ENCODE results near the gene ATP6V1A. TPM values are rescaled to one million over a fixed set of nuclear protein-coding genes. Genes with fewer than 3 reads are reported as not detected.

Gene ATP6V1A
- total and polyA plus RNA-seq, 12 donors, result 7.1 to 40.8 (median 18.6) TPM

- H3K36me3 ChIP-seq, result no peaks in the 10 kb centered on the region
- no peak overlapping the region for H3K27ac ChIP-seq
- no peak for DNase-seq
- no peak for ATAC-seq
- peaks cover 0 to 5% (median 0%) of the 10 kb centered on the region in 9 donors for H3K4me1 ChIP-seq
- H3K4me3 ChIP-seq, result no peak overlapping the region
- intact Hi-C loops (cut with DNase I), result no loop called here
- no peak for TF ChIP-seq CTCF (IDR thresholded peaks at IDR 0.05)
- no peaks in the 10 kb centered on the region for H3K27me3 ChIP-seq
- no peaks in the 10 kb centered on the region for H3K9me3 ChIP-seq
- WGBS, 2 donors, result 65 to 66% methylated on average over 2 of the region's 2 CpGs
Observed at GRCh38 chr3:113825090-113825489, 78.3 kb downstream of the ATP6V1A start.

DNA sequence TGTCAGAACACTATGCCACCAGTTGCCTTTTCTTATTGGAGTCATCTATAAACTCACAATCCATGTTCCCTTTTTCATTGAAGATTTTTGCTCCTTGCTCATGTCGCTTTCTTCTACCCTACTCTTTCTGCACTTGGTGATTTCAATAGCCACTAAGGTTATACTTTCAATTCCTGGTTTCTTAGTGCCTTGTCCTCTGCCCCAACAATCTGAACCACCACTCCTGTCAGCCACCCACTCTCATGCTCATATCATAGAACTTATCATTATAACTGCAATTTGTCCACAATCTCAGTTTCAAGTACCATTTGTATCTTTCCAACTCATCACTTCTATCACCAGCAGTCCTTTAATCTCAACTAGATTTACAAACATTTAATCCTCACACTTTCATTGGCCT is 81.8 kb downstream of the ATP6V1A start:
- Histone ChIP-seq H3K27ac (no peak overlapping the region), H3K4me1 (peaks cover 0 to 16% (median 0%) of the 10 kb centered on the region in 9 donors), H3K9me3 (peaks cover 0 to 19% (median 5%) of the 10 kb centered on the region in 11 donors), H3K36me3 (no peaks in the 10 kb centered on the region), H3K4me3 (no peak overlapping the region), H3K27me3 (no peaks in the 10 kb centered on the region)
- TF ChIP-seq CTCF (IDR thresholded peaks at IDR 0.05), result no peak
- no peak for DNase-seq
- ATAC-seq, result no peak
- intact Hi-C loops (cut with DNase I), result no loop called here
- WGBS, 2 donors, result 87 to 93% methylated on average over 1 of the region's 1 CpG

- Histone ChIP-seq H3K9me3 (peaks cover 0 to 19% (median 5%) of the 10 kb centered on the region in 11 donors), H3K27me3 (no peaks in the 10 kb centered on the region), H3K36me3 (no peaks in the 10 kb centered on the region), H3K27ac (peak overlapping the region in 1 of 10 donors; percentile 61), H3K4me3 (no peak overlapping the region), H3K4me1 (peaks cover 0 to 16% (median 0%) of the 10 kb centered on the region in 9 donors)
- ATAC-seq (no peak), DNase-seq (no peak)
- no peak for TF ChIP-seq CTCF (IDR thresholded peaks at IDR 0.05)
- intact Hi-C loops (cut with DNase I), result loop anchor here in 3 of 10 donors (10.0 kb wide), 3 partner anchors 85 to 325 kb away; no protein-coding TSS in a partner anchor
- 83 to 89% methylated on average over 10 of the region's 10 CpGs for WGBS, 2 donors
Observed at GRCh38 chr3:113829576-113830354, 82.9 kb downstream of the ATP6V1A start.

DNA sequence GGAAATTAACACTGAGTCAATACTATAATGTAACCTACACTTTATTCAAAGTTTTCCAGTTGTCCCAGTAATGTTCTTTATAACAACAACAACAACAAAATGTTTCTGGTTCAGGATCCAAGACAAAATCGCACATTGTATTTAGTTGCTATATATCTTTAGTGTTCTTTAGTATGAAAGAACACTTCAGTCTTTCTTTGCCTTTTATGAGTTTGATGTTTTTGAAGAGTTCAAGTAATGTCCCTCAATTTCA is 84.2 kb downstream of the ATP6V1A start:
- H3K27me3 ChIP-seq, result no peaks in the 10 kb centered on the region
- 0 to 2% methylated on average over 1 of the region's 1 CpG for WGBS, 2 donors
- H3K27ac ChIP-seq, result peak overlapping the region in 1 of 10 donors; percentile 61
- ATAC-seq, result no peak
- peaks cover 0 to 16% (median 0%) of the 10 kb centered on the region in 9 donors for H3K4me1 ChIP-seq
- no peaks in the 10 kb centered on the region for H3K36me3 ChIP-seq
- intact Hi-C loops (cut with DNase I), result loop anchor here in 3 of 10 donors (10.0 kb wide), 3 partner anchors 84 to 324 kb away; no protein-coding TSS in a partner anchor
- no peak for TF ChIP-seq CTCF (IDR thresholded peaks at IDR 0.05)
- H3K9me3 ChIP-seq, result peaks cover 0 to 19% (median 5%) of the 10 kb centered on the region in 11 donors
- DNase-seq, result no peak
- H3K4me3 ChIP-seq, result no peak overlapping the region

All from heart right ventricle (tissue), 16 donors.